B cell (primary cell): ENCODE results near the gene GFOD2.

ENCODE experiments used
- CTCF ChIP-seq: fragments of 200-600 bp; IDR thresholded peaks from one replicate; pipeline ENCODE4 v1.8.0; 2022; ENCODE audit warnings: antibody characterized with exemption, mild to moderate bottlenecking
- EZH2 ChIP-seq: IDR thresholded peaks from 2 replicates; pipeline ENCODE4 v1.6.1; 2012; ENCODE audit warnings: borderline replicate concordance, low read depth, mild to moderate bottlenecking, moderate library complexity, low read length; ENCODE audit not compliant: insufficient read depth, poor library complexity, severe bottlenecking

- TF ChIP-seq CTCF (no peak), EZH2 (no peak)
Measured at GRCh38 chr16:67766291-67766690, 47.2 kb upstream of the GFOD2 start.
